BE2C (cell line): ENCODE data around the gene NUAK2.

Experiments
- DNase-seq: peaks from one replicate; pipeline ENCODE4 v3.0.0-alpha.2; 2020
- H3K27me3 ChIP-seq: fragments of 250-450 bp; sonication (Bioruptor Pico); 2 replicates; pipeline ENCODE4 v1.5.1; 2020; ENCODE audit warnings: mild to moderate bottlenecking
- H3K36me3 ChIP-seq: fragments of 250-450 bp; sonication (Bioruptor Pico); 2 replicates; pipeline ENCODE4 v1.5.1; 2020; ENCODE audit warnings: mild to moderate bottlenecking
- H3K4me1 ChIP-seq: fragments of 250-450 bp; sonication (Bioruptor Pico); 2 replicates; pipeline ENCODE4 v1.5.1; 2020
- H3K4me3 ChIP-seq: 2 replicates; pipeline ENCODE4 v1.5.1; 2011; ENCODE audit warnings: low read depth, low read length
- H3K9me3 ChIP-seq: fragments of 250-450 bp; sonication (Bioruptor Pico); 2 replicates; pipeline ENCODE4 v1.5.1; 2020
- TF ChIP-seq, protein P1 (sequence below): IDR thresholded peaks from 2 replicates; pipeline ENCODE4 v1.5.1; 2012; ENCODE audit warnings: mild to moderate bottlenecking, low read depth, low read length

NUAK2 gene

GRCh38 chr1:205255941-205256780 is 65.4 kb downstream of the NUAK2 start:
- Histone ChIP-seq H3K36me3 (no peaks in the 10 kb centered on the region), H3K4me3 (no peak overlapping the region), H3K4me1 (peaks cover 6% of the 10 kb centered on the region), H3K27me3 (no peaks in the 10 kb centered on the region), H3K9me3 (no peaks in the 10 kb centered on the region)
- DNase-seq: peak; percentile 90
- TF ChIP-seq, protein P1, sequence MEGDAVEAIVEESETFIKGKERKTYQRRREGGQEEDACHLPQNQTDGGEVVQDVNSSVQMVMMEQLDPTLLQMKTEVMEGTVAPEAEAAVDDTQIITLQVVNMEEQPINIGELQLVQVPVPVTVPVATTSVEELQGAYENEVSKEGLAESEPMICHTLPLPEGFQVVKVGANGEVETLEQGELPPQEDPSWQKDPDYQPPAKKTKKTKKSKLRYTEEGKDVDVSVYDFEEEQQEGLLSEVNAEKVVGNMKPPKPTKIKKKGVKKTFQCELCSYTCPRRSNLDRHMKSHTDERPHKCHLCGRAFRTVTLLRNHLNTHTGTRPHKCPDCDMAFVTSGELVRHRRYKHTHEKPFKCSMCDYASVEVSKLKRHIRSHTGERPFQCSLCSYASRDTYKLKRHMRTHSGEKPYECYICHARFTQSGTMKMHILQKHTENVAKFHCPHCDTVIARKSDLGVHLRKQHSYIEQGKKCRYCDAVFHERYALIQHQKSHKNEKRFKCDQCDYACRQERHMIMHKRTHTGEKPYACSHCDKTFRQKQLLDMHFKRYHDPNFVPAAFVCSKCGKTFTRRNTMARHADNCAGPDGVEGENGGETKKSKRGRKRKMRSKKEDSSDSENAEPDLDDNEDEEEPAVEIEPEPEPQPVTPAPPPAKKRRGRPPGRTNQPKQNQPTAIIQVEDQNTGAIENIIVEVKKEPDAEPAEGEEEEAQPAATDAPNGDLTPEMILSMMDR: peak; percentile 95
